H1 (cell line): ENCODE data around the gene TMEM151B. TPM values are rescaled to one million over a fixed set of nuclear protein-coding genes. Genes with fewer than 3 reads are reported as not detected.

Source experiments
- ATF2 ChIP-seq: IDR thresholded peaks from 2 replicates; pipeline ENCODE4 v1.6.1; 2012; ENCODE audit warnings: low read length, inconsistent platforms
- CBX5 ChIP-seq: fragments of 300-800, 300-1000 bp; sonication (generic); IDR thresholded peaks from 2 replicates; pipeline ENCODE4 v1.7.1; 2016; ENCODE audit warnings: antibody characterized with exemption, low read length, low read depth
- CEBPB ChIP-seq: IDR thresholded peaks from 2 replicates; pipeline ENCODE4 v1.6.1; 2012; ENCODE audit warnings: low read depth, low read length
- EGR1 ChIP-seq: IDR thresholded peaks from 2 replicates; pipeline ENCODE4 v1.6.1; 2011; ENCODE audit warnings: low read depth, low read length, borderline replicate concordance
- HDAC2 ChIP-seq, 2 experiments: fragments of 300-600 bp in 1 of 2; sonication (generic) in 1 of 2; IDR thresholded peaks; 2 replicates each; pipeline ENCODE4 v1.6.1; 2011 to 2012; ENCODE audit warnings: low read depth in 2 of 2, low read length in 2 of 2, mild to moderate bottlenecking in 2 of 2, moderate library complexity in 2 of 2, borderline replicate concordance in 1 of 2, inconsistent platforms in 1 of 2
- HDAC6 ChIP-seq: IDR thresholded peaks from one replicate; pipeline ENCODE4 v1.7.1; 2012; ENCODE audit warnings: low read depth, mild to moderate bottlenecking, inconsistent platforms, low read length, moderate library complexity
- JUND ChIP-seq: IDR thresholded peaks from 2 replicates; pipeline ENCODE4 v1.6.1; 2011; ENCODE audit warnings: mild to moderate bottlenecking, improper control_type of control experiment, low read length
- SIN3A ChIP-seq, 2 experiments: IDR thresholded peaks in 1 of 2; conservative IDR thresholded peaks in 1 of 2; 2 replicates each; pipeline ENCODE4 v1.6.1; 2011 to 2012; ENCODE audit warnings: low read length in 2 of 2, improper control_type of control experiment in 1 of 2, low read depth in 1 of 2, mild to moderate bottlenecking in 1 of 2
- polyA plus RNA-seq, 7 experiments: library from polyadenylated mRNA; depleted of rRNA in 3 of 7; stranded (reverse) in 5 of 7; unstranded in 2 of 7; fragments of >200 nt in 5 of 7; fragments of 200-250 nt in 2 of 7; gene quantifications; 1 replicate in 5 of 7; 2 replicates in 1 of 7; 4 replicates in 1 of 7; pipeline versions ENCODE4 v1.2.1 to v1.2.3, GENCODE V29; 2011 to 2013; ENCODE audit warnings: missing spikeins in 2 of 7, mixed read lengths in 2 of 7
- total RNA-seq: library from RNA; stranded (reverse); fragmentation: NEBNext Ultra II Directional; extraction: Animal tissue kit (Norgen Biotek cat#: 25700); gene quantifications from 2 replicates; pipeline ENCODE4 v1.2.1, GENCODE V29; 2021

TMEM151B gene
- total and polyA plus RNA-seq, 2 of the 8 experiments (the other 6 are each of a cell fraction or from before 2014, with no cell fraction given): 8.0 to 15.5 TPM

GRCh38 chr6:44257025-44257752, 13.1 kb upstream of the TMEM151B start, which contains the start of gene SLC35B2 (continued):
- TF ChIP-seq ATF2: no peak
- peak; percentile 37 to 90; a peak in 2 of 4 replicates for TF ChIP-seq SIN3A (conservative IDR thresholded peaks at IDR 0.05 in 1 of 2, IDR thresholded peaks at IDR 0.05 in 1 of 2; ENCODE audit: low read depth in 1 of 2, low read length in 2 of 2)
- TF ChIP-seq JUND: no peak
- peak; percentile 77 for TF ChIP-seq EGR1
- TF ChIP-seq CBX5: no peak
- TF ChIP-seq CEBPB: no peak
- TF ChIP-seq HDAC6: no peak
- peak in 1 of 2 experiments; percentile 94; a peak in 2 of 4 replicates for TF ChIP-seq HDAC2 (IDR thresholded peaks at IDR 0.05; ENCODE audit: borderline replicate concordance in 1 of 2, low read depth in 2 of 2, low read length in 2 of 2)
